Hematopoietic multipotent progenitor cell treated with erythropoietin and hydrocortisone succinate and interleukin-3 and kit ligand, for 4 days (in vitro differentiated cells): ENCODE measurements around the gene ATP8B3.
A peak's percentile ranks its signal among the peaks of the same experiment; 100 is the strongest.

Experiments
- DNase-seq: peaks from one replicate; pipeline ENCODE4 v3.0.0-alpha.2; 2015

ATP8B3 gene

DNA sequence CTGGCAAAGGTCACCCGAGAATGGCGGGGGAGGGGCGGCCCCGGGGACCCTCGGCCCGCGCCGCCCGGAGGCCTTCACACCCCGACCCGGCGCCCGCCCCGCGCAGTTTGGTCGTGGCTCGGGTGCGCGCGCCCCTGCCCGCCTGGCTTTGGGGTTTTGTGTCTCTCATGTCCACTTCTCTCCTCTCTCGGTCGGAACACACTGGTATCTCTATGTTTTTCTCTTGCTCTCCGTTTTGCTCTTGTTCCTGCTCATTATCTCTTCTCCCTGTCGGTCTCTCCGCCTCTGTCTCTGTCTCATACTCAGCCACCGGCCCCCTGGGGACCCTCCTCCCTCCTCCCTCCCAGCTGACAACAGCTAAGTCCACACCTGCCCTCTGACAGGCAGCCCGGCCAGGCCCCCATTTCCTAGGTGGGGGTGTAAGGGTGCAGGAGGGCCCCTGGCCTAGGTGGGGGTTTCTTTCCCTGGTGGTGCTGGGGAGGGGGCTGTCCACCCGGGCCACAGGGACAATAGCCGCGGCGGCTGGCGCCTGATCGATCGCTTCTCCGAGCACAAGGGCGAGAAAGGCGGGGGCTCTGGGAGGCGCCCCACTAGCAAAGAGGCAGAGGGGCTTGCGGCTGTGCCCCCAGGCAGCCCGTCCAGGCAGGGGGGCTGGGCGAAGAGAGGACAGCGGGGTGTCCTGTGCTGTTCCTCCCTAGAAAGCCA lies 56.5 kb downstream of the ATP8B3 start:
- no peak for DNase-seq

DNA sequence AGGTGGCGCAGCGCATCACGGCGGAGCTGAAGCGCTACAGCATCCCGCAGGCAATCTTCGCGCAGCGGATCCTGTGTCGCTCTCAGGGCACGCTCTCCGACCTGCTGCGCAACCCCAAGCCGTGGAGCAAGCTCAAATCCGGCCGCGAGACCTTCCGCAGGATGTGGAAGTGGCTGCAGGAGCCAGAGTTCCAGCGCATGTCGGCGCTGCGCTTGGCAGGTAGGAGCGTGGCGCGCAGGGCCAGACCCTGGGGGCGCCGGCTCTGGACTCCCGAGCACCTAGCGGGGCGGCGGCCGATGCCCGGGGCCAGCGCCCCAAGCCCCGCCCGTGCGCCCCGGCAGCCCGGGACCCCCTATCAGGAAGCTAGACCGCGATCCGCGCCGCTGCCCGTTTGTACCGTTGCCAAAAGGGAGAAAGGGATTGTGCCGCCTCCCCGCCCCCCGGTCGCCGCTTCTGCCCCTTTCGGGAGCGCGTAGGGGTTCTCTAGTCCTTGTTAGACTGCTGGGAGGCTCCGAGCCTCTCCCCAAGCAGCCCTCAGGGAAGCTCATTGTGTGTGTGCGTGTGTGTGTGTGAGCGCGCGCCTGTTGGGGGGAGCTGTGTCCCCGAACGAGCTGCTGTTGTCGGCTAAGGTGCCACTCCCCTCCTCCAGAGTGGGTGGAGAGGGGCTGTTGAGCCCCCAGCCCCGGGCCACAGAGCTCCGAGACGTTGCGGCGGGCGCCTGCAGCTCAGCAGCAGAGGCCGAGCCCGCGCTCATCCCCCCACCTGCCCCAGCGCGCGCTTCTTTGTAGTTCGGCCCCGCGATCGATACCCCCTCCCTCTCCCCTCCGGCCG lies 57.2 kb downstream of the ATP8B3 start:
- peak; percentile 60 for DNase-seq

DNA sequence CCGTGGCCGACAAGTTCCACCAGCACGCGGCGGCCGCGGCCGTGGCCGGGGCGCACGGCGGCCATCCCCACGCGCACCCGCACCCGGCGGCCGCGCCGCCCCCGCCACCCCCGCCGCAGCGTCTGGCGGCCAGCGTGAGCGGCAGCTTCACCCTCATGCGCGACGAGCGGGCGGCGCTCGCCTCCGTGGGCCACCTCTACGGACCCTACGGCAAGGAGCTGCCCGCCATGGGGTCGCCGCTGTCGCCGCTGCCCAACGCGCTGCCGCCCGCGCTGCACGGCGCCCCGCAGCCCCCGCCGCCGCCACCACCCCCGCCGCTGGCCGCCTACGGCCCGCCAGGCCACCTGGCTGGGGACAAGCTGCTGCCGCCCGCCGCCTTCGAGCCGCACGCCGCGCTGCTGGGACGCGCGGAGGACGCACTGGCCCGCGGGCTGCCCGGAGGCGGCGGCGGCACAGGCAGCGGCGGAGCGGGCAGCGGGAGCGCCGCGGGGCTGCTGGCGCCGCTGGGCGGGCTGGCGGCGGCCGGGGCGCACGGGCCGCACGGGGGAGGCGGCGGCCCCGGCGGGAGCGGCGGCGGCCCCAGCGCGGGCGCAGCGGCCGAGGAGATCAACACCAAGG lies 57.9 kb downstream of the ATP8B3 start:
- no peak for DNase-seq

DNA sequence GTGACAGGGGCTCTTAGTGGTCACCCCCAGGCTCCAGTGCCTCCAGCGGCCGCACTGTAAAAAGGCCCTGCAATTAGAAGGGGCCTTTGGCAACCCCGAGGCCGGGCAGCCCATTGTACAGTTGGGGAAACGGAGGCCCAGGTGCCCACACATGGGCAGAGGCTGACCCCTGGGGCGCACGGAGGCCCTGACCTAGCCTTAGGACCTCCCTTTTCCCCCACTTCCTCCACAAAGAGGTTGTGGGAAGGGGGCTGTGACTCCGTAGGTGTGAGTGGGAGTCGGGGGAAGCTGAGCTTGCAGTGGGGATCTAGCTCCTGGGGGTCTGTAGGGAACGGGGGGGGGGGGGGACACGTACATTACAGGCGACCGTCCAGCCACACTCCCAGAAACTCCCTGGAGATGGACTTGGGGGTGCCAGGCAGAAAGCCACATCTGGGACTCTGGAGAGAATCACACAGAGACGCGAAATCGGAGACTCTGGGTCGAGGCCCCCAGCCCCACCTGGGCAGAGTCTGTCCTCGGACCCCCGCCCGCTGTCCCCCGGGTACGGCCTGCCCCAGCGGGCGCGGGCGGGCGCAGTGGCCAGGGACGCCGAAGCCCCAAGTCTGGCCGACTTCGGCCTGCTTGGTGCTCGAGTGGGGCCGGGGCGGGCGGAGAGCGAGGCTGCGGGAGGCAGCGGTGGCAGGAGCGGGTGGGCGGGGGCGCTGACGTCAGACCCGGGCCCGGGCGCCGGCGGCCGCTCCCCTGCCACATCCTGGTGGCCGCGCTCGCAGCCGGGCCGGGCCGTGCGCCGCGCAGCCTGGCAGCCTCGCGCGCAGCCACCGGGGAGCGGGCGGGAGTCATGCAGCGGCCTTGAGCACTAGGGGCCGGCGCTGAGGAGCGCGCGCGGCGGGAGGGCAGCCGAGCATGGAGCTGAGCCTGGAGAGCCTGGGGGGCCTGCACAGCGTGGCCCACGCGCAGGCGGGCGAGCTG lies 59.0 kb downstream of the ATP8B3 start, which contains the start of gene ONECUT3:
Gene ONECUT3 (plus strand): TSS at position 750 of the 972 bp plus-strand sequence. CDS start 157 bp downstream, at position 907.
- DNase-seq: no peak

DNA sequence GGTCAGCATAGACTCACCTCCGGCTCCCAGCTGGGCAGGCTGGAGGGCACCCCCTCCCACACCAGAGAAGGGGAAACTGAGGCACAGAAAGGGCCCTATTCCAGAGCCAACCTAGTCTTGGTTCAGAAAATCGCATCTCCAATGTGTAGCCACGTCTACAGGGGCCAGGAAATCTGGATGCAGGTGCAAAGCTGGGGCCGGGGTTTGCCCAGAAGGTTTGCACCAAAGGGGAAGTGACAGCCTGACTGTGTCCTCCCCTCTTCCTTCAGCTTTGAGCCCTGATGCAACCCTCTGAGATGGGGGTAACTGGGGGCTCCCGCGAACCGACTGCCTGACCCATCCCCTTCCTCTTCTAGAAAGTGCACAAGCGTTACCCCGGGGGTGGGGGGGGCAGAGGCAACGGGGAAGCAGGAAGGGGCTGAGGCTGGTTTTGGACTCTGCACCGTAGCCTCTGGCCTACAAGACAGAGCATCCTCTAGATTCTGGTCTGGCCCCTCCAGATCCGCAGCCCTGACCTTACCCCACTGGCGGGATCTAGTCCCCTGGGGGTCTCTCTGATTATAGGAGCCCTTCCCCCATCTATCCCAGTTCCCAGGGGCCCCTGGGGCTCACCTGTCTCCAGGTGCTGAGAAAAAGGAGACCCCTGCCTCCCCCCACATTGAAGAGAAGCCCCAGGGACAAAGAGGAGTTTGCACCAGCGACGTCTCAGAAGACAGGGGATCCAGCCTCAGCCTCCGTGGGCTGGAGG lies 59.9 kb downstream of the ATP8B3 start:
- peak; percentile 58 for DNase-seq

DNA sequence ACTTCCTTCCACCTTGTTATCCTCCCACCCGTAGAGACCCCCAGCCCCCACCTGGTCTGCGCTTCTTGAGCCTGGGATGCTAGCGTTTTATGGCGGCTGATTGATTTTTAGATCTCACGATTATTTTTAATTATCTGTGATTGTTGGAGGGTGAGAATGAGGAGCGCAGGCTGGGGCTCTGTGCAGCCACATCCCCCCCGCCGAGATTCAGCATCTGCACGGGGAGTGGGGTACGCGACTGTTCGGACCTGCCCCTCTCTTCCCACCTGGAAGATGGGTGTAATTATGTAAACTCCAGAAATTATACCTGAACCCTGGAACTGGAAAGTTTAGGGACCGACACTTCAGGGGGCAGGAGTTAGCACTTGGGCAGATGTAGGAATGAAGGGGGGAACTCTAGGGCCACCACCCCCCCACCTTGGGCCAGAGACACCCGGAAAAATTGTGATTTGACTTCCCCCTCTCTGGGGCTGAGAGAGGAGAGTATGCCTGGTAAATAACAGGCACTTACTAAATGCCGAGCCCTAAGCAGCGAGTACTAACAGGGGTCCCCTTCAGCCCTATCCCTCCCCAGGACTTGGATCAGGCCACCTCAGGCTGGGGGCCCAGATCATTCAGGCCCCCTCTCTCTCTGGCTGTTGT lies 60.6 kb downstream of the ATP8B3 start:
- no peak for DNase-seq

DNA sequence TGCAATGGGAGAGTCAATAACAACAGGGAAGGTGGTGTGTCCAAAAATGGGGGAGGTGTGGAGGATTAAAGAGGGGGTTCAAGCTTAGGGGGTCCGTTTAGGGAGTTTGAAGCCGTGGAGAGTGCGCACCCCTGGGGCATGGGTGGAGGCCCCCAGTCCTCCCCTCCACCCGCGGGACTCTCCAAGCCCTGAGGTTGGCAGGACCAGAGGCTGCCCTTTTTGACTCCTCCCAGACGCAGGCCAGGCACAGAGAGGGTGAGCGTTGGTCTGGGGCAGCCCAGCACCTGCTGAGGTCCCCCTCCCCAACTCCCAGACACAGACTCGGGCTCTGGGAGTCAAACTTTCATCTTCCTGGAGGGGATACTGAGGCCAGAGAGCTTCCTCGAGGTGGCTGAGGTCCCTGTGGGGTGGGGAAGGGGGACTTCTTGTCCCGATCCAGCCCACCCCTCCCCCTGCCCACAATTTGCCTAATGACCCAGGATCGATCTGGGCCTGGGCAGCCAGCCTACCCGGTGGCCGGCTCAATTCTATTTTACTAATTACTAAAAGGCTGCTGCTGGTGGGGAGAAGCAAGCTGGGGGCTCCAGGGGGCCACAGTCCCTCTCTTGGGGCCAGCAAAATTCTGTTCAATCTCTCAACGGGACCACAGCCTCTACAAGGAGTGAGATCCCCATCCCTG lies 61.6 kb downstream of the ATP8B3 start:
- no peak for DNase-seq

DNA sequence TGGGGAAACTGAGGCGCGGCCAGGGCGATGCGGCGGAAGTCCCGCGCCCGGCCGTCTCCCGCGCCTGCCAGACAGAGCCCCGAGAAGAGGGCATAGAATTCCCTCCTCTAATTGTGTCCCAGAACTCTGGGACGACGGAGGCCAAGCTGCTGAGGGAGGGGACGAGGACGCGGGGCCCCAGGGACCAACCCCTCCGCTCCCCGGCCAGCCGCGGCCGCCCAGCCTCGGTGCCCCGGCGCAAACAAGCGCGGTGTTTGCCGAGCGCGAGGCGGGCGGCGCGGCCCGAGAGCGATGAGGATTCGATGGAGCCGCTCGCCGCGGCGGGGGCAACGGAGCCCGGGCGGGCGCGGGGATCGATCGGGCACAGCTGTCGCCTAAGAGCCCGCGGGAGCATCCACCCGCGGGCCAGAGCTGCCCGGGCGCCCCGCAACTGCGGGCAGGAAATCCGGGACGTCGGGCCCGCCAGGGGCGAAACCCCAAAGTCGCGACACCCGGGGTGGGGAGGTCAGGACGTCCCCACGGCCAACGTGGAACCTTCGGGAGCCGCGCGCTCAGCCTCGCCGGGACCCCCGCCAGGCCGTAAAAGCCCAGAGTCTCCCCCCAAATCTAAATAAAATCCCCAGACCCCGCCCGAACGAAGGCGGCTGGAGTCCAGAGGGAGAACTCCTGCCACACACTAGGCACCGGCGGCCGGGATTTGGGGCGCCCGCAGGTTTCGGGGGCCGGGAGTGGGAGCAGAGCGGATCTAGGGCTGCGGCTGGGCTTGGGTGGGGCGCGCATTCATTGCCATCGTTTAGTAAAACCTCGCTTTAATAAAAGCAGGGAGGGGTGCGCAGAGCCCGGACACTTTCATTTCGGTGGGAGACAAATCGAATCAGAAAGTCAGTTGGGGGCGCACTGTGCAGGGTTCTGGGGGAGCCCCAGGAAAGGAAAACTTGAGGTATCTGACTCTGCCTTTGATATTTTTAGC lies 62.4 kb downstream of the ATP8B3 start:
- no peak for DNase-seq

DNA sequence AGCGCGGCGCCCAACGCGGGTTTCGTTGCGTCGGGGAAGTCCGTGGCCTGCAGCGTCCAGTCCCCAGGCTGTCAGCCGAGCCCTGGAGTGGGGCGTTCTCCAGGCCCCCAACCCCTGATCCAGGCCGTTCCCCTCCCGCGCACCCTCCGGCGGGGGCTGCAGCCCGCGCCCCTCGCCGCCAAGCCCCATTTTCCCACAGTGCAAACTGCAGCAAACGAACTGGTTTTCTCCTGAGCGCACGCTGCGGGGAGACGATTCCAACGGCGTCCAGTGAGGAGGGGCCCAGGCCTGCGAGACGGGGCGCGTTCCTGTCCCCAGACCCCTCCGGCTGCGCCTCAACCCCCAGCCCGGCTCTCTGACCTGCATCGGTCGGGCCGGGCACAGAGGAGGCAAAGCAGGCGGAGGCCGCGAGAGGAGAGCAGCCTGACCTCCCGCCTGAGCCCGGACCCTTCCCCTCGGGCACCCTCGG lies 63.2 kb downstream of the ATP8B3 start:
- DNase-seq: no peak

DNA sequence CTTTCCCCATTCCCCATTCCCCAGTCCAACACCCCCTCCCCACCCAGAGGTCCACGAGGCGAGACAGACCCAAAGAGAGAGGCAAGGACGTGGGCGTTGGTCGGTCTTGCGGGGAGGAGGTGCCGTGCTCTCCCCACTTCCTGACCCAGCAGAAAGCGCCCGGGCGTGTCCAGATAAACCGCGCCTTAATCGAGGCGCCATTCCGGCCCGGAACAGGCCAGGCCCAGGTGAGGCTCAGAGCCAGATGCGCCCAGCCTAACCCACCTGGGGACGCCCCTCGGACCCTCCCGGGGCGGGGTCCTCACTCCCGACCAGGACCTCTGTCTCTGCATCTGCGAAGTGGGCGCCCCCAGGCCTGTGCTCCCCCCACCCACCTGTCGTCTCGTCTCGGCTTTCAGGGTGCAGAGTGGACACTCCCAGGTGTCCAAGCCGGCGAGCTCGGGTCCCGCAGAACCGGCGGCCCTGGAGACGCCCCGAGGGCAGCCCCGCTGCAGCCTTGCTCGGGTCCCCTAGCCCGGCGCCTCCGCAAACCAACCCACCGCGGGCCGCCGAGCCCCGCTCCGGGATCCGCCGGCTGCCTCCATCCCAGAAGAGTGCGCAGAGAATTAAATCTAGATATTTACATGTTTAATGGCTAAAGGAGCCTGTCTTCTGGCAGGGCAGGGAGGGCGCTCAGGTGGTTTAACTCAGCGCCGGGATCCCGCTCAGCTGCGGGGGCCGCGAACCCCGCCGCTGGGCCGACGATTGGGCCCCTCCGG lies 63.8 kb downstream of the ATP8B3 start:
- DNase-seq: no peak

DNA sequence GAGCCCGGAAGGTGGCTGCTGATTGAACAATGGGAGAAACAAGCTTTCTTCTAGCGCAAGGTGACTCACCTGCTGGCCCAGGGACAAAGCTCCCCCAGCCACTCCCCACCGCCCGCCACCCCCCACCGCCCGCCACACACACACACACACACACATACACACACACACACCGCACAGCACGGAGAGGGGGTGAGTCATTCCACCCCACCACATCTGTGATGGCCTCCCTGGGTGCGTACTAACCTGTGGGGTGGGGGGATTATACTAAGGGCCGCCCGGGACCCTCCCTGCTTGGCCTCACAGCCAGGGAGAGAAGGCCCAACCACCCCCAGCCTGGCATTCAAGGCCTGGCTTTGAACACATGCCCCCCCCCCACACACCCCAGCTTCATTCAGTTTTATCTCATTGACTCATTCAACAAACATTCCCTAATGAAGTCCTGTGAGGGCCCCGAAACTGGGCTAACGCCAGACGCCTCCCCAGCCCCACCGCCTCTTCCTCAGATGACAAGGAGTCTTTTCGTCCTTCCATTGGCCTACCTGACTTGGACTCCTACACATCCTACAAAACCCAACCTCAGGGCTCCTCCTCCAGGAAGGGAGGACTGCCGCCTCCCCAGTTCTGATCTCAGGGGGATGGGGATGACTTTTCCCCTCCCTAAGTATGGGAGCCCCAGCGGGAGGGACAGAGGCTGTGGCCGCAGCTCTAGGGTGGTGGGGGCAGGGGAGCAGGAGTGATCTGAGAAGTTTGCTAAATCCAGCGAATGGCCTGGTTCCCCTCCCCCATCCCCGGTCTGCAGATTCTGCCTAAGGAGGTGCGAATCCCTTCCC lies 64.6 kb downstream of the ATP8B3 start:
- no peak for DNase-seq

DNA sequence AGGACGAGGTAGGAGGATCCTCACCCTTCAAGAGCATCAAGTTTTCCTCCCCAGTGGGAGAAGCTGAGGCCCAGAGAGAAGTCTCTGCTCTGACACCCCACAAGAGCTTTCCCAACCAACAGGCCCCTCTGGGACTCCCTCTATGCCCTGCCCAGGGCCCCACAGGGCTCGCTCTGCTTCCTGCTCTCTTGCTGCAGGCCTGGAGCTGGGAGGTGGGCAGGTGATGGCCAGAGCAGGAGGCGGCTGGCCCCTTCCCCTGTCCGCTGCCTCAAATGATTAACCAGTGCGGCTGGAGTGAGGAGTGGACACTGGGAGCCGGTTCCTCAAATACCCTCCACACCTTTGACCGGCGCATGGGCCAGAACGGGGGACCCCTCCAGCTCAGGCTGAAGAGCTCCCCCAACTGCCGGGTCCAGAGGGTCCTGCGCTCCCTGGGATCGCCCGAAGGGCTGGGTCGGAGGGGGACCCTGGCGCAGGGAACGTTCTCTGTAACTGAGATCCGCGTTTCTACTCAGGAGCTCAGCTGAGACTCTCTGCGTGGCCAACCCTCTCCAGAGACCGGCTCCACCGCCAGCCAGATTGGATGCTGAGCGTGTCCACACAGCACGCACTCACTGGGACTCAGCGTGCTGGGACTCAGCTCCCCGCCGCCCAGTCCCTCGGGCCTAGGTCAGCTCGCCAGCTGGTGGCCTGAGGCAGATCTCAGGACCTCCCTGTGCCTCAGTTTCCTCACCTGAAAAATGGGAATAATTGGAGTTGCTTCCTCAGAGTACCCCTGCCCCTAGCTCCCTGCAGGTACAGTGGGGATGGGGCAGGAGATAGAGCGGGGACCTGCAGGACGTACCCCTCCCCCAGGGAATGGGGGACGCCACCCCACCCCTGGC lies 65.4 kb downstream of the ATP8B3 start:
- peak; percentile 48 for DNase-seq

DNA sequence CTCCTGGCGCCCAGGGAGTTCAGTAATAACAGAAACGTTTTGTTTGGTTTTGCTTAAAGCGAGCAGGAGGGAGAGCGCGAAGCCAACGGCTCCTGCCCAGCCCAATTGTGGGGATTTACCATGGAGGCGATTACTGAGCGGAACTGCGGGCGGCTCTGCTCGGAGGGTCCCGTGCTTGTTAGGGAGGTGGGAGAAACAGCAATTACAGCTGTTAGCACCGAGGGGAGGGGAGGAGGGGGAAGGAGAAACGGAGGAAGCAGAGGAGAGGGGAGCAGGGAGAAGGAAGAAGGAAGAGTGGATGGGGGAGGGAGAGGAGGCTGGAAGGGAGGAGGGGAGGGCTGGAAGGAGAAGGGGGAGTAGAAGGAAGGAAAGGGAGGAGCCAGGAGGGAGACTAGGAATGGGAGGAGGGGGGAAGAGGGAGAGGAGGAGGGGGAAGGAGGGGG lies 66.5 kb downstream of the ATP8B3 start:
- DNase-seq: no peak

DNA sequence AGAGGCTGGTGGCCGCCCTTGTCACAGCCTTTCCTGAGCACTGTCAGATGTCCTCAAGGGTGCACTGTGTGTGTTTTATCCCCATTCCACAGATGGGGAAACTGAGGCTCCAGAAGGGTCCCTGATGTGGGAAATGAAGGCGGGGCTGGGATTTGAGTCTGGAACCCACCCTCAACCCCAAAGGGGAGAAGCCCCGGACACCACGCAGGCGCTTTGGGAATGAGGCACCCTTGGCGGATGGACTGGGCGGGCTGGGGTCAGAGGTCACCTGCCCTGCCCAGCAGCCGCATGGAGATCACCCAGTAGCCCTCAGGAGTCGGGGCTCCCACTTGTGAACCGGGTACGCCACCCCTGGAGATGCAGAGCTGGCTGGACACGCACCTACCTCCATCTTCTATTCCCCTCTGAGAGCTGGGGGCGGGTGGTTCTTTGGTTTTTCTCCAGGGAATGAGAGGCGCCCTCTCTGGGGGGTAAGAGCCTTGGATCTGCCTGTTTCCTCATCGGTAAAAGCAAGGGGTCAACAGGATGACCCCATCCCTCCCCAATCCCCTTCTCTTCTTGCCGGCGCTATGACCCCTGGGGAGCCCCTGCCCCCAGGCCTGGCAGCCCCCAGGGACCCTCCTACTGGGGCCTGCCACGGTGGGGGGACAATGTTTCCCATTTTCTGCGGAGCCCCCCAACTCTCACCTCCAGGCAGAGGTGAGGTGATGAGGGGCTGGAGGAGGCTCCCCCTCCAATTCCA lies 67.1 kb downstream of the ATP8B3 start:
- no peak for DNase-seq

DNA sequence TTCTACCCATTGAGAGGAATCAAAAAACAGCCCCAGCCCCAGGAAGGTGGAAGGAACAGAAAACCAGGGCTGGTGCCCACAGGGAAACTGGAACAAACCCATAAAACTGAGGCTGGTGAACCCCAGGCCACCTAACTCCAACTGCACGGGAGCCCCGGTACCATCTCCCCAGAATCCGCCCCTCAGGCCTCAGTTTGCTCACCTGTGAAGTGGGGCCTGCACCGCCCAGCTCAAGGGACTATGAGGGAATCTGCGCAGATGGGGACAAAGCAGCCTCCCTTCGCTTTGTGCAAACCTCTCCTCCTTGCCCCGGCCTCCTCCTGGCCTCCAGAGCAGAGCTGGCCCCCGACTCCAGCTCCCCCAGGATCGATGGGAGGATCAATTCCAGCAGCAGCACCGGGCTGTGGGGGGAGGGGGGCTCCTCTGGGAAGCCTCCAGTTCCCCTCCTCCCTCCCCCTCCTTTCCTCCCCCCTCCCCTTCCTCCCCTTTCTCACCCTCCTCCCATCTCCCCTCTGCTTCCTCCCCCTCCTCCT lies 67.9 kb downstream of the ATP8B3 start:
- DNase-seq: no peak
